OCI-LY1 (cell line): Measurements from ENCODE around the gene LAMA1.

Experiments used
- H2AFZ ChIP-seq: fragments of 200-600 bp; sonication (generic), shearing (Covaris generic); 2 replicates; pipeline ENCODE4 v1.6.0; 2014; ENCODE audit warnings: antibody characterized with exemption, mild to moderate bottlenecking, low read length
- H3F3A ChIP-seq: fragments of 200-600 bp; sonication (generic), shearing (Covaris generic); 2 replicates; pipeline ENCODE4 v1.6.0; 2014; ENCODE audit warnings: mild to moderate bottlenecking, antibody characterized with exemption, low read length, moderate library complexity; ENCODE audit not compliant: insufficient read depth
- H3K27ac ChIP-seq: fragments of 200-600 bp; sonication (generic); 2 replicates; pipeline ENCODE4 v1.5.1; 2014; ENCODE audit warnings: low read length, mixed run types, mild to moderate bottlenecking, low read depth; ENCODE audit not compliant: poor library complexity, severe bottlenecking
- H3K27me3 ChIP-seq: fragments of 200-600 bp; sonication (generic); 2 replicates; pipeline ENCODE4 v1.6.0; 2014; ENCODE audit warnings: antibody characterized with exemption, mild to moderate bottlenecking, low read length, moderate library complexity; ENCODE audit not compliant: insufficient read depth
- H3K36me3 ChIP-seq: fragments of 200-600 bp; sonication (generic); 2 replicates; pipeline ENCODE4 v1.6.1; 2014; ENCODE audit warnings: mild to moderate bottlenecking, antibody characterized with exemption, low read length, moderate library complexity, mixed read lengths; ENCODE audit not compliant: insufficient read depth
- H3K4me1 ChIP-seq: fragments of 200-600 bp; sonication (generic); 2 replicates; pipeline ENCODE4 v1.5.1; 2014; ENCODE audit warnings: mild to moderate bottlenecking, low read length, moderate library complexity; ENCODE audit not compliant: insufficient read depth, severe bottlenecking
- H3K4me2 ChIP-seq: fragments of 200-600 bp; sonication (generic), shearing (Covaris generic); 2 replicates; pipeline ENCODE4 v1.6.1; 2014; ENCODE audit warnings: low read length
- H3K4me3 ChIP-seq: fragments of 200-600 bp; sonication (generic); 2 replicates; pipeline ENCODE4 v1.5.1; 2014; ENCODE audit warnings: low read length, low read depth, mild to moderate bottlenecking, mixed read lengths; ENCODE audit not compliant: poor library complexity, severe bottlenecking
- H3K79me2 ChIP-seq: fragments of 200-600 bp; shearing (Covaris generic); 2 replicates; pipeline ENCODE4 v1.6.1; 2016; ENCODE audit warnings: mixed run types, low read length, mixed read lengths; ENCODE audit not compliant: insufficient read depth
- H3K9ac ChIP-seq: fragments of 200-600 bp; sonication (generic), shearing (Covaris generic); 2 replicates; pipeline ENCODE4 v1.6.1; 2014; ENCODE audit warnings: mild to moderate bottlenecking, low read length, mixed read lengths
- H3K9me2 ChIP-seq: fragments of 200-600 bp; sonication (generic), shearing (Covaris generic); 2 replicates; pipeline ENCODE4 v1.6.1; 2014; ENCODE audit warnings: low read depth, mild to moderate bottlenecking, low read length, mixed read lengths
- H3K9me3 ChIP-seq: fragments of 200-600 bp; shearing (Covaris generic); 2 replicates; pipeline ENCODE4 v1.6.1; 2014; ENCODE audit warnings: low read length, mixed read lengths
- H4K20me1 ChIP-seq: fragments of 200-600 bp; sonication (generic), shearing (Covaris generic); 2 replicates; pipeline ENCODE4 v1.6.0; 2016; ENCODE audit warnings: mild to moderate bottlenecking, low read length; ENCODE audit not compliant: insufficient read depth
- CTCF ChIP-seq: fragments of 200-600 bp; sonication (generic), shearing (Covaris generic); IDR thresholded peaks from 2 replicates; pipeline ENCODE4 v1.5.1; 2017; ENCODE audit warnings: mild to moderate bottlenecking, antibody characterized with exemption, low read length, moderate library complexity, mixed read lengths
- EZH2 ChIP-seq: fragments of 200-600 bp; sonication (generic), shearing (Covaris generic); IDR thresholded peaks from 2 replicates; pipeline ENCODE4 v1.8.0; 2017; ENCODE audit warnings: borderline replicate concordance, mixed run types, mild to moderate bottlenecking, antibody characterized with exemption, low read length, moderate library complexity, mixed read lengths

The LAMA1 gene

DNA sequence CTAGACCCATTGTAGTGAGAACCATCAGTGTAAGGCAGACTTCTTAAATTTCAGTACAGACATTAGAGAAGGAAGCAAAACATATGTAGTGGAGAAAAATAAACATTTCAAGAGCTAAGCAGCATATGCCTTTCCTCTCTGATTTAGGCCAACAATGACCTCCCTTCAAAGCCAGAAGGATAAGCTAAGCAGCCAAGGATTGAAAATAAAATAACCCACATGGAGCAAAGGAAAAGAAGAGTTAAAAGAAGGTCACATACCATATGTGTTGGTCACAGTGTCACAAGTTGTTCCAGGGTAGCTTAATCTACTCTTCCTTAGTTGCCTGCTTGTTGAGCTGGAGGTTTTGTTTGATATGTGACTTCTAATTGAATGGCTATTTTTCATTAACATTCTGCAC is 15.6 kb upstream of the LAMA1 start:
- no peaks in the 10 kb centered on the region for H3K27me3 ChIP-seq
- H3K9me3 ChIP-seq, result no peaks in the 10 kb centered on the region
- no peaks in the 10 kb centered on the region for H3K79me2 ChIP-seq
- no peaks in the 10 kb centered on the region for H3K36me3 ChIP-seq
- no peaks in the 10 kb centered on the region for H3F3A ChIP-seq
- no peak overlapping the region for H3K4me2 ChIP-seq
- no peak overlapping the region for H3K27ac ChIP-seq
- H3K9ac ChIP-seq, result no peak overlapping the region
- H3K9me2 ChIP-seq, result no peaks in the 10 kb centered on the region
- no peak overlapping the region for H3K4me3 ChIP-seq
- H2AFZ ChIP-seq, result no peak overlapping the region
- H4K20me1 ChIP-seq, result no peaks in the 10 kb centered on the region
- no peaks in the 10 kb centered on the region for H3K4me1 ChIP-seq
- no peak for TF ChIP-seq EZH2
- no peak for TF ChIP-seq CTCF

GRCh38 chr18:7132356-7133150 is 15.0 kb upstream of the LAMA1 start:
- Histone ChIP-seq H3K4me3 (no peak overlapping the region), H3K27ac (no peak overlapping the region), H3K9me3 (no peaks in the 10 kb centered on the region), H3K27me3 (no peaks in the 10 kb centered on the region), H3K4me1 (no peaks in the 10 kb centered on the region), H3K36me3 (no peaks in the 10 kb centered on the region), H3K4me2 (no peak overlapping the region), H3K9me2 (no peaks in the 10 kb centered on the region), H3K79me2 (no peaks in the 10 kb centered on the region), H3F3A (no peaks in the 10 kb centered on the region), H4K20me1 (no peaks in the 10 kb centered on the region), H2AFZ (no peak overlapping the region), H3K9ac (no peak overlapping the region)
- TF ChIP-seq EZH2 (no peak), CTCF (no peak)

GRCh38 chr18:7122376-7122775 is 4.8 kb upstream of the LAMA1 start:
- Histone ChIP-seq H3K4me1 (no peaks in the 10 kb centered on the region), H3K4me3 (no peak overlapping the region), H3K36me3 (no peaks in the 10 kb centered on the region), H3K79me2 (no peaks in the 10 kb centered on the region), H3K9ac (no peak overlapping the region), H3K9me3 (no peaks in the 10 kb centered on the region), H4K20me1 (no peaks in the 10 kb centered on the region), H3K27me3 (no peaks in the 10 kb centered on the region), H3K27ac (no peak overlapping the region), H2AFZ (no peak overlapping the region), H3F3A (no peaks in the 10 kb centered on the region), H3K4me2 (no peak overlapping the region), H3K9me2 (no peaks in the 10 kb centered on the region)
- TF ChIP-seq CTCF, result no peak
- no peak for TF ChIP-seq EZH2
